ENCODE measurements around the gene ASB9. TPM values are rescaled to one million over a fixed set of nuclear protein-coding genes. Genes with fewer than 3 reads are reported as not detected.
"Not testable (repeated sequence)": the region's sequence is repeated elsewhere in the genome, so short reads cannot be mapped to it uniquely, and the experiment has no call there.

Gene ASB9
- total RNA-seq, 2 donors from 2014 or later, result not detected

GRCh38 chrX:15277604-15278003 lies 7.7 kb upstream of the ASB9 start:
- Mint-ChIP-seq H3K4me3 (no peak overlapping the region), H3K9me3 (peaks cover 3% of the 10 kb centered on the region), H3K27ac (no peak overlapping the region), H3K4me1 (ENCODE audit: low read depth in 2 of 2) (no peaks in the 10 kb centered on the region), H3K36me3 (no peaks in the 10 kb centered on the region), H3K27me3 (peaks cover 6 to 14% of the 10 kb centered on the region in 2 donors)
- ATAC-seq (no peak), DNase-seq (ENCODE audit: low spot score) (no peak)

GRCh38 chrX:15274946-15275345 lies 5.1 kb upstream of the ASB9 start:
- Mint-ChIP-seq H3K36me3 (no peaks in the 10 kb centered on the region), H3K27me3 (peaks cover 0 to 4% of the 10 kb centered on the region in 2 donors), H3K4me3 (no peak overlapping the region), H3K9me3 (no peaks in the 10 kb centered on the region), H3K27ac (no peak overlapping the region), H3K4me1 (ENCODE audit: low read depth in 2 of 2) (no peaks in the 10 kb centered on the region)
- no peak for DNase-seq (ENCODE audit: low spot score)
- no peak for ATAC-seq

GRCh38 chrX:15273275-15273674 lies 3.4 kb upstream of the ASB9 start:
- ATAC-seq; H3K4me3 Mint-ChIP-seq; H3K27me3 Mint-ChIP-seq; H3K27ac Mint-ChIP-seq; H3K36me3 Mint-ChIP-seq; DNase-seq (ENCODE audit: low spot score); H3K4me1 Mint-ChIP-seq (ENCODE audit: low read depth in 2 of 2); H3K9me3 Mint-ChIP-seq: not testable (repeated sequence)

GRCh38 chrX:15271757-15272156 lies 1.9 kb upstream of the ASB9 start:
- Mint-ChIP-seq H3K36me3 (no peaks in the 10 kb centered on the region), H3K9me3 (no peaks in the 10 kb centered on the region), H3K4me1 (ENCODE audit: low read depth in 2 of 2) (peaks cover 0 to 3% of the 10 kb centered on the region in 2 donors), H3K27me3 (peaks cover 0 to 2% of the 10 kb centered on the region in 2 donors), H3K4me3 (no peak overlapping the region), H3K27ac (no peak overlapping the region)
- DNase-seq (ENCODE audit: low spot score) (no peak), ATAC-seq (no peak)

- no peak for ATAC-seq
- H3K9me3 Mint-ChIP-seq, result no peaks in the 10 kb centered on the region
- no peak for DNase-seq (ENCODE audit: low spot score)
- H3K4me1 Mint-ChIP-seq (ENCODE audit: low read depth in 2 of 2), result peaks cover 0 to 3% of the 10 kb centered on the region in 2 donors
- no peak overlapping the region for H3K4me3 Mint-ChIP-seq
- peaks cover 0 to 8% of the 10 kb centered on the region in 2 donors for H3K27me3 Mint-ChIP-seq
- H3K27ac Mint-ChIP-seq, result no peak overlapping the region
- no peaks in the 10 kb centered on the region for H3K36me3 Mint-ChIP-seq
Observed at GRCh38 chrX:15269120-15269519, 763 bp downstream of the ASB9 start.

GRCh38 chrX:15254852-15255251 lies 15.0 kb downstream of the ASB9 start:
- ATAC-seq, result no peak
- H3K27ac Mint-ChIP-seq, result no peak overlapping the region
- H3K4me1 Mint-ChIP-seq (ENCODE audit: low read depth in 2 of 2), result no peaks in the 10 kb centered on the region
- no peak overlapping the region for H3K4me3 Mint-ChIP-seq
- no peaks in the 10 kb centered on the region for H3K36me3 Mint-ChIP-seq
- H3K27me3 Mint-ChIP-seq, result peaks cover 0 to 9% of the 10 kb centered on the region in 2 donors
- DNase-seq (ENCODE audit: low spot score), result no peak
- no peaks in the 10 kb centered on the region for H3K9me3 Mint-ChIP-seq

- H3K36me3 Mint-ChIP-seq, result no peaks in the 10 kb centered on the region
- H3K4me3 Mint-ChIP-seq, result no peak overlapping the region
- DNase-seq (ENCODE audit: low spot score) (no peak), ATAC-seq (no peak)
- peaks cover 0 to 4% of the 10 kb centered on the region in 2 donors for H3K27me3 Mint-ChIP-seq
- H3K4me1 Mint-ChIP-seq (ENCODE audit: low read depth in 2 of 2), result no peaks in the 10 kb centered on the region
- no peaks in the 10 kb centered on the region for H3K9me3 Mint-ChIP-seq
- H3K27ac Mint-ChIP-seq, result no peak overlapping the region
Observed at GRCh38 chrX:15245896-15246295, 24.0 kb downstream of the ASB9 start.

GRCh38 chrX:15244421-15244820 lies 25.5 kb downstream of the ASB9 start:
- no peak for DNase-seq (ENCODE audit: low spot score)
- Mint-ChIP-seq H3K27me3 (peaks cover 0 to 2% of the 10 kb centered on the region in 2 donors), H3K36me3 (no peaks in the 10 kb centered on the region), H3K27ac (no peak overlapping the region), H3K4me3 (no peak overlapping the region), H3K9me3 (no peaks in the 10 kb centered on the region), H3K4me1 (ENCODE audit: low read depth in 2 of 2) (no peaks in the 10 kb centered on the region)
- ATAC-seq, result no peak

GRCh38 chrX:15242899-15243555 lies 26.9 kb downstream of the ASB9 start:
- peak; percentile 36 to 48 for ATAC-seq
- Mint-ChIP-seq H3K4me1 (ENCODE audit: low read depth in 2 of 2) (no peaks in the 10 kb centered on the region), H3K27me3 (peaks cover 0 to 2% of the 10 kb centered on the region in 2 donors)

GRCh38 chrX:15241301-15241700 lies 28.6 kb downstream of the ASB9 start:
- no peaks in the 10 kb centered on the region for H3K36me3 Mint-ChIP-seq
- H3K27me3 Mint-ChIP-seq, result peaks cover 7% of the 10 kb centered on the region in 2 donors
- no peak overlapping the region for H3K4me3 Mint-ChIP-seq
- no peaks in the 10 kb centered on the region for H3K9me3 Mint-ChIP-seq
- DNase-seq (ENCODE audit: low spot score) (no peak), ATAC-seq (peak in 1 of 2 donors; percentile 15)
- H3K4me1 Mint-ChIP-seq (ENCODE audit: low read depth in 2 of 2), result no peaks in the 10 kb centered on the region
- no peak overlapping the region for H3K27ac Mint-ChIP-seq

More at GRCh38 chrX:15242899-15243555, 26.9 kb downstream of the ASB9 start:
- Mint-ChIP-seq H3K36me3 (no peaks in the 10 kb centered on the region), H3K9me3 (no peaks in the 10 kb centered on the region), H3K4me3 (no peak overlapping the region), H3K27ac (peak overlapping the region; percentile 33 to 48)
- no peak for DNase-seq (ENCODE audit: low spot score)

GRCh38 chrX:15240414-15240813 lies 29.5 kb downstream of the ASB9 start:
- Mint-ChIP-seq H3K36me3 (no peaks in the 10 kb centered on the region), H3K4me3 (no peak overlapping the region), H3K4me1 (ENCODE audit: low read depth in 2 of 2) (no peaks in the 10 kb centered on the region), H3K27me3 (peaks cover 7% of the 10 kb centered on the region in 2 donors), H3K27ac (no peak overlapping the region), H3K9me3 (no peaks in the 10 kb centered on the region)
- ATAC-seq (no peak), DNase-seq (ENCODE audit: low spot score) (no peak)

- Mint-ChIP-seq H3K27ac (no peak overlapping the region), H3K36me3 (no peaks in the 10 kb centered on the region), H3K4me3 (no peak overlapping the region), H3K9me3 (no peaks in the 10 kb centered on the region), H3K4me1 (ENCODE audit: low read depth in 2 of 2) (no peaks in the 10 kb centered on the region), H3K27me3 (peaks cover 7 to 12% of the 10 kb centered on the region in 2 donors)
- ATAC-seq (no peak), DNase-seq (ENCODE audit: low spot score) (no peak)
Observed at GRCh38 chrX:15236146-15236545, 33.7 kb downstream of the ASB9 start.

- Mint-ChIP-seq H3K9me3 (no peaks in the 10 kb centered on the region), H3K27me3 (peaks cover 7 to 12% of the 10 kb centered on the region in 2 donors), H3K27ac (no peak overlapping the region), H3K36me3 (no peaks in the 10 kb centered on the region), H3K4me3 (no peak overlapping the region), H3K4me1 (ENCODE audit: low read depth in 2 of 2) (no peaks in the 10 kb centered on the region)
- DNase-seq (ENCODE audit: low spot score) (no peak), ATAC-seq (no peak)
Observed at GRCh38 chrX:15235001-15235400, 34.9 kb downstream of the ASB9 start.

- H3K27me3 Mint-ChIP-seq, result peaks cover 7 to 12% of the 10 kb centered on the region in 2 donors
- no peak overlapping the region for H3K4me3 Mint-ChIP-seq
- H3K27ac Mint-ChIP-seq, result no peak overlapping the region
- DNase-seq (ENCODE audit: low spot score) (no peak), ATAC-seq (no peak)
- H3K9me3 Mint-ChIP-seq, result no peaks in the 10 kb centered on the region
- no peaks in the 10 kb centered on the region for H3K4me1 Mint-ChIP-seq (ENCODE audit: low read depth in 2 of 2)
- no peaks in the 10 kb centered on the region for H3K36me3 Mint-ChIP-seq
Observed at GRCh38 chrX:15233416-15234015, 36.4 kb downstream of the ASB9 start.

All from natural killer cell treated with Interleukin-12 subunit alpha and Interleukin-12 subunit beta and Interleukin-15 and Interleukin-18, amount 100 ng/mL, for 72 hours (primary cell).